GM12891 (cell line): Measurements from ENCODE around the gene STPG3.
"Not testable (repeated sequence)": the region's sequence is repeated elsewhere in the genome, so short reads cannot be mapped to it uniquely, and the experiment has no call there.

Source experiments
- DNase-seq: peaks from one replicate; pipeline ENCODE4 v3.0.0; 2011; ENCODE audit warnings: low spot score; ENCODE audit not compliant: insufficient read length
- FAIRE-seq: peaks from 2 replicates; lab custom pipeline; 2011; peaks lifted over from hg19 to GRCh38; lab: Jason Lieb, UNC
- PAX5 ChIP-seq: IDR thresholded peaks from 2 replicates; pipeline ENCODE4 v1.6.1; 2011; ENCODE audit warnings: low read length, moderate library complexity, mild to moderate bottlenecking; ENCODE audit not compliant: insufficient read depth, severe bottlenecking
- POLR2A ChIP-seq: IDR thresholded peaks from 2 replicates; pipeline ENCODE4 v1.6.1; 2011; ENCODE audit warnings: low read depth, low read length, control low read depth
- POLR2AphosphoS5 ChIP-seq: IDR thresholded peaks from 2 replicates; pipeline ENCODE4 v1.6.1; 2011; ENCODE audit warnings: low read depth, low read length, control low read depth
- POU2F2 ChIP-seq: IDR thresholded peaks from 2 replicates; pipeline ENCODE4 v1.6.1; 2011; ENCODE audit warnings: low read depth, mild to moderate bottlenecking, control low read depth, low read length, moderate library complexity
- SPI1 ChIP-seq: IDR thresholded peaks from 2 replicates; pipeline ENCODE4 v1.6.1; 2011; ENCODE audit warnings: low read depth, low read length, control low read depth
- TAF1 ChIP-seq: IDR thresholded peaks from 2 replicates; pipeline ENCODE4 v1.6.1; 2011; ENCODE audit warnings: low read depth, low read length, control low read depth

Gene STPG3

DNA sequence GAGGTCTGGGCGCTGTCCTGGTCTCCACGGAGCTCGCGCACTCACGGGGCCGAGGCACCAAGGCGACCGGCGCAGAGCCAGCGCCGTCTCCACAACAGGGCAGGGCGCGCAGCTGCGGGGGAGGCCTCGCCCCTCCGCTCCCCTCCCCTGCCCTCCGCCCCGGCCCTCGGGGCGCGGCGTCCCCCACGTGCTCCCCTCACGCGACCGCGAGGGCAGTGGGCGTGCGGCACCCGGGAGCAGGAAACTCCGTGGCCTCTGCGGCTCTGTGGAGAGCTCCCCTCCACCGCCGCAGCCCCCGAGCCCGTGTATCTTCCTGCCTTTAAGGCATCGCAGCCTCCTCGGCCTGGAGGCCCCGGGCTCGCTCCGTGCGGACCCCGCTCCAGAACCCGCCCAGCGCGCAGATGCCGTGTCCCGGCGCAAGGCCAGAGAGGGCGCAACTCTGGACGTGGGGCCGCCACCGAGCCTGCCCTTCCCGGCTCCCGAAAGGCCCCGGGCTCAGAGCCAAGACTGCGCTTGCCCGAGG is 10.7 kb upstream of the STPG3 start:
- FAIRE-seq (no peak), DNase-seq (peak; percentile 67)
- TF ChIP-seq POU2F2 (no peak), POLR2A (no peak), TAF1 (peak; percentile 21)

DNA sequence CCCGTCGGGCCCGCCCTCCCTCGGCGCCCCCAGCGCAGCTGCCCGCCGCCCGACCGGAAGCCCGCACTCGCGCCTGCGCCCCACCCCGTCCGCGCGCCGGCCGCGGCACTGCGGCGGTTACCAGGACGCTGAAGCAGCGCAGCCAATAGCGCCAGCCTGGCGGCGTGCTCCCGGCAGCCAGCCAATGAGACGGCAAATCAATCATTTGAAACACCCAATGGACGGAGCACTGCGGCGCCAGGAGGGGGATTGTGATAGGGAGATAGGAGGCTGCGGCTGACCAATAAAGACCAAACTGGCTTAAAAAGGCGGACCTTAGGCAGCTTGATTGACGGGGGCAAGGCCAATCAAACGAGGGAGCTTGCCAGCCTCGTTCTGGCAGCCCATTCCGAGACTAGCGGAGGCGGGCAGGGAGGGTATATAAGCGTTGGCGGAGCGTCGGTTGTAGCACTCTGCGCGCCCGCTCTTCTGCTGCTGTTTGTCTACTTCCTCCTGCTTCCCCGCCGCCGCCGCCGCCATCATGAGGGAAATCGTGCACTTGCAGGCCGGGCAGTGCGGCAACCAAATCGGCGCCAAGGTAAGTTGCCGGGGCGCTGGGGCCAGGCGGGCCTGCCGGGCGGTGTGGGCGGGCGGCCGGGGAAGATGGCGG is 10.1 kb upstream of the STPG3 start, which contains the start of gene TUBB4B:
Gene TUBB4B, plus strand, starts transcription at position 447 of the 649 bp plus-strand sequence. Its CDS starts 74 bp downstream, at position 521.
- FAIRE-seq (peak; percentile 100), DNase-seq (peak; percentile 99)
- TF ChIP-seq PAX5 (no peak), SPI1 (no peak), POU2F2 (peak; percentile 90), POLR2A (peak; percentile 99), TAF1 (peak; percentile 99), POLR2AphosphoS5 (peak; percentile 99)

GRCh38 chr9:137241490-137242268 is 9.4 kb upstream of the STPG3 start:
- peak; percentile 33 for FAIRE-seq
- DNase-seq: peak; percentile 65
- TF ChIP-seq POLR2A (no peak), PAX5 (no peak), SPI1 (no peak), TAF1 (no peak), POU2F2 (no peak), POLR2AphosphoS5 (no peak)

DNA sequence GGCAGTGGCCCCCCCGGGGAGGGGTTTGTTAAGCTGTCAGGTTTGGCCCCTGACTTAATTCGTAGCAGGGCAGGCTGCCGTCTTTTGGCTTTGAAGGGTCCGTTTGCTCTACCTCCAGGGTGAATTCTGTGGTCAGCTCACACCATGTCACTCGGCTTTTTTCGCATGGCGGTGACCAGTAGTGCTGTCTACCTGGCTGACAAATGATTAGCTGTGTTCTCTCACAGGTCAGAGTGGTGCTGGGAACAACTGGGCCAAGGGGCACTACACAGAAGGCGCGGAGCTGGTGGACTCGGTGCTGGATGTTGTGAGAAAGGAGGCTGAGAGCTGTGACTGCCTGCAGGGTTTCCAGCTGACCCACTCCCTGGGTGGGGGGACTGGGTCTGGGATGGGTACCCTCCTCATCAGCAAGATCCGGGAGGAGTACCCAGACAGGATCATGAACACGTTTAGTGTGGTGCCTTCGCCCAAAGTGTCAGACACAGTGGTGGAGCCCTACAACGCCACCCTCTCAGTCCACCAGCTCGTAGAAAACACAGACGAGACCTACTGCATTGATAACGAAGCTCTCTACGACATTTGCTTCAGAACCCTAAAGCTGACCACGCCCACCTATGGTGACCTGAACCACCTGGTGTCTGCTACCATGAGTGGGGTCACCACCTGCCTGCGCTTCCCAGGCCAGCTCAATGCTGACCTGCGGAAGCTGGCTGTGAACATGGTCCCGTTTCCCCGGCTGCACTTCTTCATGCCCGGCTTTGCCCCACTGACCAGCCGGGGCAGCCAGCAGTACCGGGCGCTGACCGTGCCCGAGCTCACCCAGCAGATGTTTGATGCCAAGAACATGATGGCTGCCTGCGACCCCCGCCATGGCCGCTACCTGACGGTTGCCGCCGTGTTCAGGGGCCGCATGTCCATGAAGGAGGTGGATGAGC is 8.6 kb upstream of the STPG3 start:
- TF ChIP-seq TAF1: no peak
- TF ChIP-seq POLR2AphosphoS5: no peak; the same call in 1 of the 2 replicates
- no peak for TF ChIP-seq POLR2A
- no peak for TF ChIP-seq PAX5
- no peak for TF ChIP-seq SPI1
- TF ChIP-seq POU2F2: no peak
- DNase-seq (no peak), FAIRE-seq (no peak)

GRCh38 chr9:137243266-137243625 is 7.8 kb upstream of the STPG3 start:
- 0 out of 2 replicates have a peak, but pooled peaks have one; percentile 27 for TF ChIP-seq POU2F2
- not testable (repeated sequence) for DNase-seq, FAIRE-seq

DNA sequence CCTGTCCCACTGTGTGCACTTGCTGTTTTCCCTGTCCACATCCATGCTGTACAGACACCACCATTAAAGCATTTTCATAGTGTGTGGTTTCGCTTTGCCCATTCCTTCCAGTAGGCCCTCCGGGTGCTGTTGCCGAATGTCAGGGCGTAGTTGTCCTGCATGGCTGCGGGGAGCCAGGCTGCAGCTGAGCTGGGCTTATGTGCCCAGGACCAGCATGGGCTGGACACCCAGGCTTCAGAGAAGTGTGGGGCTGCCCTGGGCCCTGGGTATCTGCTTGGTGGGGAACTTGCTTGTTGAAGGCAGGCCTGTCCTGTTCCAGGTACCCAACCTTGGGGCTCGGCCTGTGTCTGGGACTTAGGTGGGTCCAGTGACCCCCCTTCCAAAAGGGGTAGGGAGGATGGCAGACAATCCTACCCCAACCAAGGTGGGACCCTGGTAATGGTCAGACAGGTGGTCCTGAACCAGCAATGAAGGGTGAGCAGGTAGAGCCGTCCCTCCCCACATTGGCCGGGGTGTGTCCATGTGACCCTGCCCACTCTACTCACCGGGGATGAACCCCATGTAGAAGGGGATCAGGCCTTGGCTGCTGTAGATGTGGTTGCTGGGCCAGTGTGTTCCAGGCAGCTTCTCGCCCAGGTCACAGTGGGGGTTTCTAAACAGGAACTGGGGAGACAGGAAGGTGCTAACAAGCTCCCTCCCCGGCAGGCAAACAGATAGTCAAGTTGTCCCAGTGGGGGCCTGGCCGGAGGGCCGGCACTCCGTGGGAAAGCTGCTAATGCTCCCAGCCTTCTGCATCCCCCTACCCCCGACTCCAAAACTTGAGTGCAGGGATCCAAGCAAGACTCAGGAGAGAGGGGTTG is 7.2 kb upstream of the STPG3 start:
- no peak for DNase-seq
- TF ChIP-seq TAF1: no peak
- TF ChIP-seq POU2F2: peak; percentile 27; the same call in 1 of the 2 replicates
- peak; percentile 71; the same call in 1 of the 2 replicates for TF ChIP-seq POLR2AphosphoS5
- TF ChIP-seq PAX5: no peak
- peak; percentile 20; the same call in 1 of the 2 replicates for TF ChIP-seq SPI1
- peak; percentile 84 for TF ChIP-seq POLR2A

DNA sequence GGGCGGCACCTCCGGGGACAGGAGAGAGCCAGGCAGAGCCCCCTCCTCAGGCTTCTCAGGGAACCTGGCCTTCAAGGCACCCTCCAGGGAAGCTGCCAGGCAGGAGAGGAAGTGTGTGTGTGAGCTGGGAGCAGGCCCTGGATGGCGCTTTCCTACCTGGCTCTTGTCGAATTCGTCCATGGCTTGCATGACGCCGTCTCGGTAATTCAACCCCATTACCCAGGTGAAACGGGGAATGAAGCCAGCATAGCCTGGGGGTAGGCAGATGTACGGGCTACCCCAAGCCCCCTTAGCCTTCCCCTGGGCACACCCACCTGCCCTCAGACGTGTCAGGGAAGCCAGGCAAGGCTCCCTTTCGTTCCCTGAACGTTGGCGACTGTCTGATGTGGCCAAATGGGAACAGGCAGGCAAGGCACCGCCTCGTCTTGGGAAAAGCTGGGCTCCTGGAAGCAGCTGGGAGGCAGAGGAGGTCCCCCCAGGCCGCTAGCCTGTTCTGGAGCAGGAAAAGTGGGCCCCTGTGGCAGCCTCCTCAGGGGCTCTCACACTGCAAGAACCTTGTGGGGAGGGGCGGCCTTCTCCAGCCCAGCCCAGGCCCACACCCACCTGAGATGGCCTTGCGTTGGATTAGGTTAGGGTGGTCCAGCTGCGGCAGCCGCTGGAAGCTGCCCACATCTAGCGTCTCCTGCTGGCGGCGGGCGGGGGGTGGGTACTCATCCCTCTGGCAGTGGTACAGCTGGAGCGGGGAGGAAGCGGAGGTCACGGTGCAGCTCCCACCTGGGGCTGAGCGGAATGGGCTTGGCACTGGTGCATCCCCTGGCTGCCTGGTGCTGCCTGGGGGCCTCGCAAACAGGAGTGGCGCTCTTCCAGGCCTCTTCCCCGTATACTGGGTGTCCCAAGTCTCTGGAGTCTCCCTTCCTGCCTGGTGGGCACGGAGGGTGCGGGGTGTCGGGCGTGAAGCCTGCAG is 6.3 kb upstream of the STPG3 start:
- DNase-seq: no peak
- TF ChIP-seq POU2F2: no peak
- no peak for TF ChIP-seq SPI1
- TF ChIP-seq POLR2AphosphoS5: peak; percentile 26
- TF ChIP-seq POLR2A: peak; percentile 76; the same call in 1 of the 2 replicates
- no peak for TF ChIP-seq PAX5
- peak; percentile 61 for FAIRE-seq

More for the DNA sequence above, 7.2 kb upstream of the STPG3 start:
- FAIRE-seq: peak; percentile 13
